Effector CD8-positive, alpha-beta T cell (primary cell): ENCODE data around the gene CDK11A.
"Not testable (repeated sequence)": the region's sequence is repeated elsewhere in the genome, so short reads cannot be mapped to it uniquely, and the experiment has no call there.

ENCODE experiments used
- DNase-seq: peaks from one replicate; lab custom pipeline; 2025; lab: John Stamatoyannopoulos, UW

Gene CDK11A

GRCh38 chr1:1754051-1754815 lies 30.1 kb upstream of the CDK11A start:
- DNase-seq: no peak

- DNase-seq: no peak
Observed at GRCh38 chr1:1753607-1754005, 29.4 kb upstream of the CDK11A start.

GRCh38 chr1:1752636-1753606 lies 28.8 kb upstream of the CDK11A start:
- no peak for DNase-seq

GRCh38 chr1:1752190-1752589 lies 28.0 kb upstream of the CDK11A start:
- no peak for DNase-seq

GRCh38 chr1:1749941-1750340 lies 25.8 kb upstream of the CDK11A start:
- not testable (repeated sequence) for DNase-seq

GRCh38 chr1:1748686-1749321 lies 24.6 kb upstream of the CDK11A start:
- no peak for DNase-seq

GRCh38 chr1:1746566-1746909 lies 22.4 kb upstream of the CDK11A start:
- DNase-seq: not testable (repeated sequence)

- DNase-seq: peak; percentile 66
Observed at GRCh38 chr1:1745651-1746565, 21.8 kb upstream of the CDK11A start.

GRCh38 chr1:1742529-1742928 lies 18.4 kb upstream of the CDK11A start:
- DNase-seq: not testable (repeated sequence)

- not testable (repeated sequence) for DNase-seq
Observed at GRCh38 chr1:1741013-1741412, 16.9 kb upstream of the CDK11A start.

GRCh38 chr1:1738799-1739337 lies 14.7 kb upstream of the CDK11A start:
- DNase-seq: not testable (repeated sequence)

- not testable (repeated sequence) for DNase-seq
Observed at GRCh38 chr1:1737675-1738590, 13.8 kb upstream of the CDK11A start.

- no peak for DNase-seq
Observed at GRCh38 chr1:1732381-1732780, 8.2 kb upstream of the CDK11A start.

- no peak for DNase-seq
Observed at GRCh38 chr1:1730870-1731269, 6.7 kb upstream of the CDK11A start.

- DNase-seq: not testable (repeated sequence)
Observed at GRCh38 chr1:1730230-1730629, 6.1 kb upstream of the CDK11A start.

GRCh38 chr1:1729116-1729816 lies 5.1 kb upstream of the CDK11A start:
- DNase-seq: not testable (repeated sequence)

GRCh38 chr1:1728308-1729005 lies 4.3 kb upstream of the CDK11A start:
- DNase-seq: not testable (repeated sequence)

GRCh38 chr1:1727131-1727651 lies 3.0 kb upstream of the CDK11A start:
- DNase-seq: not testable (repeated sequence)
